HepG2 (cell line): ENCODE data around the gene DENND4A. TPM values are rescaled to one million over a fixed set of nuclear protein-coding genes. Genes with fewer than 3 reads are reported as not detected.

Source experiments
- ATM ChIP-seq: fragments of 450-650 bp; IDR thresholded peaks from 2 replicates; pipeline ENCODE4 v1.7.1; 2017; ENCODE audit warnings: mild to moderate bottlenecking, borderline replicate concordance
- CENPT ChIP-seq: sonication (generic); formaldehyde crosslinking; IDR thresholded peaks from 2 replicates; pipeline ENCODE4 v1.8.0; 2022; ENCODE audit warnings: low read depth, mild to moderate bottlenecking, moderate library complexity, missing genetic modification reagents
- CREB1 ChIP-seq, 2 experiments: fragments of 450-650 bp in 1 of 2; IDR thresholded peaks; 2 replicates each; pipeline ENCODE4 v1.6.1; 2016 to 2017; ENCODE audit warnings: control low read depth in 1 of 2, mild to moderate bottlenecking in 1 of 2, missing compliant biosample characterization in 1 of 2, missing genetic modification characterization in 1 of 2
- ELF3 ChIP-seq: IDR thresholded peaks from 2 replicates; pipeline ENCODE4 v1.6.1; 2016; ENCODE audit warnings: missing genetic modification reagents, missing compliant biosample characterization
- GATAD2A ChIP-seq: IDR thresholded peaks from 2 replicates; pipeline ENCODE4 v1.6.1; 2016
- IKZF5 ChIP-seq: IDR thresholded peaks from 2 replicates; pipeline ENCODE4 v1.6.1; 2018; ENCODE audit warnings: missing genetic modification reagents, mild to moderate bottlenecking, missing compliant biosample characterization
- KDM1A ChIP-seq: IDR thresholded peaks from 2 replicates; pipeline ENCODE4 v1.6.1; 2016; ENCODE audit warnings: missing compliant biosample characterization
- MBNL3 ChIP-seq: fragments of 250-450 bp; sonication (Bioruptor Pico); conservative IDR thresholded peaks from 2 replicates; pipeline ENCODE4 v1.8.0; 2022; ENCODE audit warnings: mild to moderate bottlenecking, inconsistent platforms
- MIER3 ChIP-seq: IDR thresholded peaks from 2 replicates; pipeline ENCODE4 v1.6.1; 2016; ENCODE audit warnings: missing compliant biosample characterization, borderline replicate concordance
- MYC ChIP-seq: sonication (generic); formaldehyde crosslinking; IDR thresholded peaks from 2 replicates; pipeline ENCODE4 v1.9.0; 2021; ENCODE audit warnings: missing genetic modification reagents, borderline replicate concordance
- NFKBIZ ChIP-seq: IDR thresholded peaks from 2 replicates; pipeline ENCODE4 v1.6.1; 2018; ENCODE audit warnings: missing genetic modification reagents, missing compliant biosample characterization
- NFYB ChIP-seq: sonication (generic); formaldehyde crosslinking; IDR thresholded peaks from 2 replicates; pipeline ENCODE4 v1.4.0; 2020; ENCODE audit warnings: missing genetic modification reagents
- REL ChIP-seq: sonication (generic); formaldehyde crosslinking; conservative IDR thresholded peaks from 2 replicates; pipeline ENCODE4 v1.8.0; 2022; ENCODE audit warnings: mild to moderate bottlenecking, missing genetic modification reagents, moderate library complexity
- RFXANK ChIP-seq: IDR thresholded peaks from 2 replicates; pipeline ENCODE4 v1.6.1; 2016
- SMARCC2 ChIP-seq: fragments of 450-650 bp; IDR thresholded peaks from 2 replicates; pipeline ENCODE4 v1.6.1; 2017; ENCODE audit warnings: antibody characterized with exemption, mild to moderate bottlenecking
- U2AF2 ChIP-seq: fragments of 200-400 bp; formaldehyde crosslinking; IDR thresholded peaks from 2 replicates; pipeline ENCODE4 v1.6.1; 2017; ENCODE audit warnings: low read depth, mild to moderate bottlenecking, low read length
- UBTF ChIP-seq: sonication (generic); formaldehyde crosslinking; IDR thresholded peaks from 2 replicates; pipeline ENCODE4 v1.4.0; 2020; ENCODE audit warnings: mild to moderate bottlenecking, missing genetic modification reagents
- ZBTB46 ChIP-seq: sonication (generic); formaldehyde crosslinking; IDR thresholded peaks from 2 replicates; pipeline ENCODE4 v1.4.0; 2020; ENCODE audit warnings: mild to moderate bottlenecking, missing genetic modification reagents, borderline replicate concordance
- ZBTB7A ChIP-seq: sonication (generic); formaldehyde crosslinking; IDR thresholded peaks from 2 replicates; pipeline ENCODE4 v1.8.0; 2022; ENCODE audit warnings: mild to moderate bottlenecking, missing genetic modification reagents
- ZFP90 ChIP-seq: sonication (generic); formaldehyde crosslinking; IDR thresholded peaks from 2 replicates; pipeline ENCODE4 v1.8.0; 2022; ENCODE audit warnings: missing genetic modification reagents, mild to moderate bottlenecking, inconsistent platforms, borderline replicate concordance
- ZNF230 ChIP-seq: sonication (generic); formaldehyde crosslinking; IDR thresholded peaks from 2 replicates; pipeline ENCODE4 v1.4.0; 2020; ENCODE audit warnings: mild to moderate bottlenecking, missing genetic modification reagents
- ZNF235 ChIP-seq: sonication (generic); formaldehyde crosslinking; IDR thresholded peaks from 2 replicates; pipeline ENCODE4 v1.8.1; 2023; ENCODE audit warnings: mild to moderate bottlenecking, missing genetic modification reagents, borderline replicate concordance
- ZNF337 ChIP-seq: sonication (generic); formaldehyde crosslinking; IDR thresholded peaks from 2 replicates; pipeline ENCODE4 v1.5.1; 2020; ENCODE audit warnings: missing genetic modification reagents, low read depth, mild to moderate bottlenecking, borderline replicate concordance
- ZNF451 ChIP-seq: sonication (generic); formaldehyde crosslinking; IDR thresholded peaks from 2 replicates; pipeline ENCODE4 v1.5.0; 2020; ENCODE audit warnings: mild to moderate bottlenecking, missing genetic modification reagents
- ZNF501 ChIP-seq: sonication (generic); formaldehyde crosslinking; IDR thresholded peaks from 2 replicates; pipeline ENCODE4 v1.5.1; 2020; ENCODE audit warnings: mild to moderate bottlenecking, moderate library complexity, missing genetic modification reagents
- ZNF616 ChIP-seq: sonication (generic); formaldehyde crosslinking; IDR thresholded peaks from 2 replicates; pipeline ENCODE4 v1.5.0; 2020; ENCODE audit warnings: low read depth, mild to moderate bottlenecking, missing genetic modification reagents
- ZNF747 ChIP-seq: sonication (generic); formaldehyde crosslinking; IDR thresholded peaks from 2 replicates; pipeline ENCODE4 v1.8.1; 2023; ENCODE audit warnings: missing genetic modification reagents, mild to moderate bottlenecking, borderline replicate concordance
- polyA plus RNA-seq, 8 experiments: library from polyadenylated mRNA; depleted of rRNA in 3 of 8; stranded (reverse) in 7 of 8; unstranded in 1 of 8; fragments of >200 nt; fragmentation: Illumina TruSeq in 4 of 8; extraction: Trizol in 4 of 8; gene quantifications; 2 replicates each; pipeline versions ENCODE4 v1.2.1 to v1.2.3, GENCODE V29; 2011 to 2016; ENCODE audit warnings: low read depth in 4 of 8, missing spikeins in 1 of 8, mixed read lengths in 1 of 8; ENCODE audit not compliant: insufficient read depth in 1 of 8
- total RNA-seq, 5 experiments: library from RNA; depleted of rRNA; stranded (reverse); fragments of >200 nt; fragmentation: Illumina TruSeq; extraction: Trizol; gene quantifications; 2 replicates each; pipeline ENCODE4 v1.2.3, GENCODE V29; 2016; ENCODE audit warnings: low read depth in 1 of 5

The DENND4A gene
- total and polyA plus RNA-seq, 2 of the 13 experiments (the other 11 are each of a cell fraction or from before 2014, with no cell fraction given) = 13.2 to 18.6 TPM

GRCh38 chr15:65832549-65833364 is 40.7 kb upstream of the DENND4A start (continued):
- peak; percentile 92 for TF ChIP-seq ZNF501
- no peak for TF ChIP-seq RFXANK
- no peak for TF ChIP-seq U2AF2
- TF ChIP-seq ZNF616 = no peak
- peak; percentile 94 for TF ChIP-seq IKZF5 (CRISPR knock-in tag)
- no peak for TF ChIP-seq ZBTB46
- TF ChIP-seq ZFP90 (CRISPR knock-in tag) = peak; percentile 52; the same call in 1 of the 2 replicates
- TF ChIP-seq SMARCC2 = peak; percentile 94
- TF ChIP-seq GATAD2A (CRISPR knock-in tag) = peak; percentile 96
- peak; percentile 74; the same call in 1 of the 2 replicates for TF ChIP-seq MIER3
- no peak for TF ChIP-seq ZNF451 (CRISPR knock-in tag)
- no peak for TF ChIP-seq ZBTB7A
- no peak for TF ChIP-seq REL (CRISPR knock-in tag)
- peak; percentile 75 for TF ChIP-seq ELF3 (CRISPR knock-in tag)
- peak; percentile 60 for TF ChIP-seq NFYB (CRISPR knock-in tag)
- no peak; the same call in 1 of the 2 replicates for TF ChIP-seq ZNF337 (CRISPR knock-in tag)
- TF ChIP-seq ATM = no peak
- peak; percentile 41; the same call in 1 of the 2 replicates for TF ChIP-seq MYC
- TF ChIP-seq ZNF235 (CRISPR knock-in tag) = no peak
- no peak for TF ChIP-seq MBNL3 (CRISPR knock-in tag)
- TF ChIP-seq ZNF747 = no peak
- no peak for TF ChIP-seq KDM1A (CRISPR knock-in tag)
- TF ChIP-seq ZNF230 (CRISPR knock-in tag) = peak; percentile 84
- peak; percentile 66; the same call in 1 of the 2 replicates for TF ChIP-seq UBTF (CRISPR knock-in tag)
- TF ChIP-seq CENPT = no peak
- TF ChIP-seq NFKBIZ (CRISPR knock-in tag) = no peak
- TF ChIP-seq CREB1 (IDR thresholded peaks at IDR 0.05) = peak; percentile 63
- TF ChIP-seq CREB1 (CRISPR knock-in tag; IDR thresholded peaks at IDR 0.05) = peak; percentile 86
